ENCODE data around the gene PCNX2.

PCNX2 gene

DNA sequence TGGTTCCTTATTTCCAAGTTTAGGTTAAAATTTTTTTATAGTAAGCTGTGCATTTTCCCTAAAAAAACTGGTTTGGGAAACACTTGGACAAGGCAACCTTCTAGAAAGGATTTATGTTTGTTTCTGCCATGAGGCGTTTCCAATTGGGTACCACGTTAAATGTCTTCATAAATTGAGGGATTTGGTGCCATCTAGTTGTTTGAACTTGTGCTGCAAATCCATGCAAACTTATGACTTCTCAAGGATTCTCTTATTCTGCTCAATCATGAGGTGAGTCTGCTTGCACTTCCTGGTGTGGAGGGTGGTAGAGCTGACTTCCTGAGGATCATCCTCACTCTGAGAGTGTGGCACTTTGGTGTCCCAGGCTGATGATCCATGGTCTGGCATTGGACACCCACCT, 123.3 kb downstream of the PCNX2 start:
- TF ChIP-seq, protein P1, sequence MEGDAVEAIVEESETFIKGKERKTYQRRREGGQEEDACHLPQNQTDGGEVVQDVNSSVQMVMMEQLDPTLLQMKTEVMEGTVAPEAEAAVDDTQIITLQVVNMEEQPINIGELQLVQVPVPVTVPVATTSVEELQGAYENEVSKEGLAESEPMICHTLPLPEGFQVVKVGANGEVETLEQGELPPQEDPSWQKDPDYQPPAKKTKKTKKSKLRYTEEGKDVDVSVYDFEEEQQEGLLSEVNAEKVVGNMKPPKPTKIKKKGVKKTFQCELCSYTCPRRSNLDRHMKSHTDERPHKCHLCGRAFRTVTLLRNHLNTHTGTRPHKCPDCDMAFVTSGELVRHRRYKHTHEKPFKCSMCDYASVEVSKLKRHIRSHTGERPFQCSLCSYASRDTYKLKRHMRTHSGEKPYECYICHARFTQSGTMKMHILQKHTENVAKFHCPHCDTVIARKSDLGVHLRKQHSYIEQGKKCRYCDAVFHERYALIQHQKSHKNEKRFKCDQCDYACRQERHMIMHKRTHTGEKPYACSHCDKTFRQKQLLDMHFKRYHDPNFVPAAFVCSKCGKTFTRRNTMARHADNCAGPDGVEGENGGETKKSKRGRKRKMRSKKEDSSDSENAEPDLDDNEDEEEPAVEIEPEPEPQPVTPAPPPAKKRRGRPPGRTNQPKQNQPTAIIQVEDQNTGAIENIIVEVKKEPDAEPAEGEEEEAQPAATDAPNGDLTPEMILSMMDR (conservative IDR thresholded peaks at IDR 0.05; ENCODE audit: low read depth, low read length) = peak; percentile 58
- peak; percentile 81 for DNase-seq (ENCODE audit: low read depth)
- H3K4me3 ChIP-seq (ENCODE audit: low read depth, low read length) = no peak overlapping the region

DNA sequence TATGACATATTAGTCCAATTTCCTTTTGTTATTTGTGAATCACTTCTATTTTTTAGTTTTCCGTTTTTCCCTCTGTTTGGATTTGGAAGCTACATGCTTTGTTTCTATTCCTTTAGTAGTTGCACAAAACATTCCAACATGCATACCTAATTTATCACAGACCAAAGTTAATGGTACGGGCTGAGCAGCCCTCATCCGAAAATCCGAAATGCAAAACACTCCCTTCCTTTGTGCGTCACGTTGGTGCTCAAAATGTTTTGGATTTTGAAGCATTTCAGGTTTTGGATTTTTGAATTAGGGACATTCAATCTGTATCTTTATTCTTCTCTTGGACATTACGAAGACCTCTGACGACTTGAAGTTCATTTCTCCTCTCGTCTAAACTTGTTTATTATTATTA, 124.8 kb downstream of the PCNX2 start:
- TF ChIP-seq, protein P1 (conservative IDR thresholded peaks at IDR 0.05; ENCODE audit: low read depth, low read length) = no peak
- no peak for DNase-seq (ENCODE audit: low read depth)
- no peak overlapping the region for H3K4me3 ChIP-seq (ENCODE audit: low read depth, low read length)

DNA sequence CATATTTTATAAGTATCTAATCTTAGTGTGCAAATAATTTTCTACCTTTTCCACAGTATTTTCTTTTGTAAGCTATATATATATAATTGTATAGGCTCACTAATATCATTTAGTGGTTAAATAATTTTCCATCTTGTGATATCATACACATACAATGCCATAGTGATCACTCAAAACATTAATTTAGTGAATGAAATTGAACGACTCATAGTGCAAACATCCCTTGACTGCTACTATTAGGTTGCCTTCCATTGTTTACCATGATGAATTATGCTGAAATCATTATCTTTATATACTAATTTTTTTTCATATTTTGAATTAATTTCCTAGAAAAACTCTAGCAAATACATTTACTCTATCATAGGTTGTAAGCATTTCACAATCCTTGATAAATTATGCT, 127.1 kb downstream of the PCNX2 start:
- TF ChIP-seq, protein P1 (conservative IDR thresholded peaks at IDR 0.05; ENCODE audit: low read depth, low read length) = no peak
- no peak for DNase-seq (ENCODE audit: low read depth)
- no peak overlapping the region for H3K4me3 ChIP-seq (ENCODE audit: low read depth, low read length)

DNA sequence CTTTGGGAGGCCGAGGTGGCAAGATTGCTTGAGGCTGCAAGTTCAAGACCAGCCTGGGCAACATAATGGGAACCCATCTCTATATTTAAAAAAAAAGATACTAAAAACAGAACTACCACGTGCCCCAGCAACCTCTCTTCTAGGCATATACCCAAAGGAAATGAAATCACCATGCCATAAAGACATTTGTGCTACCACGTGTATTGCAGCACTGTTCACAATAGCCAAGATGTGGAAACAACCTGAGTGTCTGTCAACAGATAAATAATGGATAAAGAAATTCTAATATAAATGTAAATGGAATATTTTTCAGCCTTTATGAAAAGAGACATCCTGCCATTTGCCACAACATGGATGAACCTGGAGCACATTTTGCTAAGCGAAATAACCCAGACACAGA, 128.6 kb downstream of the PCNX2 start:
- peak; percentile 51 for DNase-seq (ENCODE audit: low read depth)
- TF ChIP-seq, protein P1 (conservative IDR thresholded peaks at IDR 0.05; ENCODE audit: low read depth, low read length) = no peak
- no peak overlapping the region for H3K4me3 ChIP-seq (ENCODE audit: low read depth, low read length)

DNA sequence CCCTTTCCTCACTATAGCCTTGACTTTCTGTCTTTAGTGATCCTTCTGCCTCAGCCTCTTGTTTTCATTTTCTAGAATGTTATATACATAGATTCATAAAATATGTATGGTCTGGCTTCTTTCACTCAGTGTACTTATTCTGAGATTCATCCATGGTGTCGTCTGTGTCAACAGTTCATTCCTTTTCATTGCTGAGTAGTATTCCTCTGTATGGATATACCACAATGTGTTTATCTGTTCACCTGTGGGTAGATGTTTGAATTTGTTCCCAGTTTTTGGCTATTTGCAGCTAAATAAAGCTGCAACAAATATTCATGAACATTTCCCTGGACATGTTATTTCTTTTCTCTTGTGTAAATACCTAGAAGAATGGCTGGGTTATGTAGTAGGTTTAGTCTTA, 131.8 kb downstream of the PCNX2 start:
- DNase-seq (ENCODE audit: low read depth) = no peak
- TF ChIP-seq, protein P1 (conservative IDR thresholded peaks at IDR 0.05; ENCODE audit: low read depth, low read length) = no peak
- H3K4me3 ChIP-seq (ENCODE audit: low read depth, low read length) = no peak overlapping the region

- DNase-seq (ENCODE audit: low read depth) = no peak
- TF ChIP-seq, protein P1 (conservative IDR thresholded peaks at IDR 0.05; ENCODE audit: low read depth, low read length) = no peak
- no peak overlapping the region for H3K4me3 ChIP-seq (ENCODE audit: low read depth, low read length)
These were observed 137.2 kb downstream of the PCNX2 start for GRCh38 chr1:233158322-233158721.

GRCh38 chr1:233157245-233157644, 138.3 kb downstream of the PCNX2 start:
- no peak for DNase-seq (ENCODE audit: low read depth)
- TF ChIP-seq, protein P1 (conservative IDR thresholded peaks at IDR 0.05; ENCODE audit: low read depth, low read length) = no peak

More at GRCh38 chr1:233157245-233157644, 138.3 kb downstream of the PCNX2 start:
- no peak overlapping the region for H3K4me3 ChIP-seq (ENCODE audit: low read depth, low read length)

All from choroid plexus epithelial cell (primary cell).